ENCODE results near the gene PXYLP1. TPM values are rescaled to one million over a fixed set of nuclear protein-coding genes. Genes with fewer than 3 reads are reported as not detected.

Gene PXYLP1
- total RNA-seq, 1 donor from 2014 or later = 11.5 TPM

DNA sequence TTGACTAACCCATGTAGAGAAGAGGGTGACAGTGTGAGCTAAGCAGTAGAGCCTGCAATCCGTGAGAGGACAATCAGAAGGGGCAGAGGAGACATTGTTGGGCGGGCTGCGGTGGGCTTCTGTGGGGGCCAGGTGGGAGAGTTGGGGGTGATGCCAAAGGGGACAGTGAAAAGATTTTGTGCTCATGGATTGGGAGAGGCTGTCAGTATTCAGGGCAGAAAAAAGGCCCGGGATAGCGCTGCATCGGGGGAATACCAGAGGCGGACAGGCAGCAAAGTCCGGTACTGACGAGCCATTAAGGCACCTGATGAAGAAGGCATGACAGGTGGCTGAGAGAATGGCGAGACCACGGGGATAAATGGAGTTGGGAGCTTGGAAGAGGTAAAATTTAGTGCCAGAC lies 1.3 kb upstream of the PXYLP1 start:
- TF ChIP-seq CTCF (IDR thresholded peaks at IDR 0.05; ENCODE audit: insufficient read depth, low read length, poor library complexity, severe bottlenecking) = no peak
- no peak overlapping the region for H3K4me3 ChIP-seq (ENCODE audit: low read depth, low read length)
- H3K36me3 ChIP-seq (ENCODE audit: control insufficient read depth, insufficient read depth, low read length) = no peaks in the 10 kb centered on the region
- no peaks in the 10 kb centered on the region for H3K27me3 ChIP-seq (ENCODE audit: control insufficient read depth, insufficient read depth, low read length)
- no peak for DNase-seq (ENCODE audit: low read depth)

DNA sequence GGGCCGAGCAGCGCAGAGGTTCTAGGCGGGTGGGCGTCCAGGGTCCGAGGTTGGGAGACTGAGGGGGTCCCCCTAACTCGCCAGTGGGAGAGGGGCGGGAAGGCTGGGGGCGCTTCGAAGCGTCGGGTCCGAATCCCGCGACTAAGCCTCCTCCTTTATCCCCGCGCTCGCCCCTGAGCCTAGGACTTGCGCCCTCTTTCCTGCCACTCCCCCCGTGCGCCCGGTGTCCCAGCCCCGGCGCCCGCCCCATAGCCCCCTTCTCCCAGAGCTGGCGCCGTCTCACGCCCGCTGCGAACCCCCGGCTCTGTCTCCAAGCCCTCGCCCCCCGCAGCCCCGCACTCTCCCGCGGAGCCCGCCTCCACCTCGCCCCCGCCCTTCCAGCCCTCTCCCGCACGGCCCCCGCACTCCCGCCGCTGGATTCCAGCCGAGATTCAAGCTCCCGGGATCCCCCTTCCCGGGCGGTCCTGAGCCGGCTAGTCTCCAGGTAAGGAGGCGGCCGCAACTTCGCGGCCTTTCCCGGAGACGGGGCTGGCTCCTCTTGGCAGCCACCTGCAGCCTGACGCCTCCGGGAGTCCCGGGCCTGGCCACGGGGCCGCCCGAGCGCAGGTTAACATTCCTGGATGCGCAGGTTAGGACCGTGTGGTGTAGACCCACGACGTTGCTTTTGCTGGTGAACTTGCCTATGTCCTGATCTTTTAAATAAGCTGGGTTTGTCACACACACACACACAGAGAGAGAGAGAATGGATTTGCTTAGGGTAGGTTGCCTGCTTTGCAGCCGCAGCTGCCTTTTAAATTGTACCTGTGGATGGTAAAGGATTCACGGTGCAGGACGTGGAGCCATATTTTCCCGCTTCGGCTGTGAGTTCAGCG lies 563 bp downstream of the PXYLP1 start:
- H3K36me3 ChIP-seq (ENCODE audit: control insufficient read depth, insufficient read depth, low read length) = no peaks in the 10 kb centered on the region
- DNase-seq (ENCODE audit: low read depth) = no peak
- TF ChIP-seq CTCF (IDR thresholded peaks at IDR 0.05; ENCODE audit: insufficient read depth, low read length, poor library complexity, severe bottlenecking) = no peak
- no peaks in the 10 kb centered on the region for H3K27me3 ChIP-seq (ENCODE audit: control insufficient read depth, insufficient read depth, low read length)
- peak overlapping the region; percentile 75 for H3K4me3 ChIP-seq (ENCODE audit: low read depth, low read length)

- H3K36me3 ChIP-seq (ENCODE audit: control insufficient read depth, insufficient read depth, low read length) = no peaks in the 10 kb centered on the region
- no peak for DNase-seq (ENCODE audit: low read depth)
- no peak for TF ChIP-seq CTCF (IDR thresholded peaks at IDR 0.05; ENCODE audit: insufficient read depth, low read length, poor library complexity, severe bottlenecking)
- H3K4me3 ChIP-seq (ENCODE audit: low read depth, low read length) = no peak overlapping the region
- H3K27me3 ChIP-seq (ENCODE audit: control insufficient read depth, insufficient read depth, low read length) = no peaks in the 10 kb centered on the region
Observed at GRCh38 chr3:141233457-141234161, 2.0 kb downstream of the PXYLP1 start.

DNA sequence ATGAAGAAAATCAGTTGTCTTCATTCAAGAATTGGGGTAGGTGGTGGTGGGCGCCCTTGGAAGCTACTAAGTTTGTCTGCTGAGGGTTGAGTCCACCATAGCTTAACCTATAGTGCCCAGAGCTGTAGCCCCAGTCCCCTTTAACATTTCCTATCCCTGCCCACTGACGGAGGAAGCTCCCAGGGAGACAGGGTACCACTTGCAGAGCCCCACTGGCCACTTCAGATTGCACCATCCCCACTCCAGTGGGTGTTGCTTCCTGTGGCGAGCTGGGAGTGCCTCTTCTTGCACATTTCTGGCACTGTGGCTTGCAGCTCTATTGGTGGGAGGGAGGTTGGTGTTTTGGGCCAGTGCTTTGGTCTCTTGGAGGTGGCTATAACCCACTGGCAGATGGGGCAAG lies 2.7 kb downstream of the PXYLP1 start:
- TF ChIP-seq CTCF (IDR thresholded peaks at IDR 0.05; ENCODE audit: insufficient read depth, low read length, poor library complexity, severe bottlenecking) = no peak
- H3K4me3 ChIP-seq (ENCODE audit: low read depth, low read length) = no peak overlapping the region
- H3K27me3 ChIP-seq (ENCODE audit: control insufficient read depth, insufficient read depth, low read length) = no peaks in the 10 kb centered on the region
- no peaks in the 10 kb centered on the region for H3K36me3 ChIP-seq (ENCODE audit: control insufficient read depth, insufficient read depth, low read length)
- no peak for DNase-seq (ENCODE audit: low read depth)

- Histone ChIP-seq H3K36me3 (ENCODE audit: control insufficient read depth, insufficient read depth, low read length) (no peaks in the 10 kb centered on the region), H3K27me3 (ENCODE audit: control insufficient read depth, insufficient read depth, low read length) (no peaks in the 10 kb centered on the region), H3K4me3 (ENCODE audit: low read depth, low read length) (no peak overlapping the region)
- TF ChIP-seq CTCF (IDR thresholded peaks at IDR 0.05; ENCODE audit: insufficient read depth, low read length, poor library complexity, severe bottlenecking) = no peak
- DNase-seq (ENCODE audit: low read depth) = no peak
Observed at GRCh38 chr3:141235661-141236171, 4.1 kb downstream of the PXYLP1 start.
